Glomerular endothelial cell (primary cell): ENCODE data around the gene FASTK. TPM values are rescaled to one million over a fixed set of nuclear protein-coding genes. Genes with fewer than 3 reads are reported as not detected.

ENCODE experiments used
- DNase-seq: peaks from one replicate; pipeline ENCODE4 v3.0.0-alpha.2; 2011; ENCODE audit warnings: low read depth, low spot score; ENCODE audit errors: extremely low read depth
- total RNA-seq: library from RNA; depleted of rRNA; stranded (reverse); fragments of >200 nt; gene quantifications from 2 replicates; pipeline ENCODE4 v1.2.3, GENCODE V29; 2015

FASTK gene
- total RNA-seq, 1 donor from 2014 or later: 81.7 TPM

DNA sequence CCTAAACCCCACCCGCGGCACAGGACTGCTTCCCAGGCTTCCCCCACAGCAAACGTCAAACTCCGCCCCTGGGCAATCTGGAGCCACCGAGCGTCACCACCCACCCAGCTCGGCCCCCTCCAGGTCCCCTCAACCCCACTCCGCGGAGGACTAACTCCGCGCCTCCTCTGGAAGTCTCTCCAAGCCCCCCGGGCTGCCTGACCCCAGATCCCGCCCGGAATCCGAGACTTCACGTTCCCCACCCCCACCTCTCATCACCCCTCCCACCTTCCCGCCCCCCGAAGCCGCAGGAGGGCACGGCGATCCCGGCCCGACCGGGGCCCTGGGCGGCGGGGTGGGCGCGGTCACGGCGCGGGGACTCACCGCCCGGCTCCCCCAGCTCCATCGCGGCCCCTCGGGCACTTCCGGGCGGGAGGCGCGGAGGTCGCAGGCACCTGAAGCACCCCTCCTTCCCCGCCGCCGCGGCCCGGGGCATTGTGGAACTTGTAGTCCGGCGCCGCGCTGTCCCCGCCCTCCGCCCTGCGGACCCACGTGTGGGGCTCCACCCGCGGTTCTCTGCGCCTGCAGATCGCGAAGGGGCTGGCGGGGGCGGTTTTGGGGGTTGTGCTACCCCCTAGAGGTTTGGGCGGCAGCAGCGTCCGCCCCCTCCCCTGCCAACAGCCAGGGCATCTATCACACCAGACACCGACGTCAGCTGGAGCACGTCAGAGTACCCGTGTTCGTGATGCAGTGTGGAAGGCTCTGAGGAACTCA, 2.6 kb upstream of the FASTK start, which contains the start of gene TMUB1:
Gene TMUB1, minus strand, starts transcription at position 423 of the 753 bp plus-strand sequence. CDS start 930 bp downstream, outside the sequence.
- no peak for DNase-seq

DNA sequence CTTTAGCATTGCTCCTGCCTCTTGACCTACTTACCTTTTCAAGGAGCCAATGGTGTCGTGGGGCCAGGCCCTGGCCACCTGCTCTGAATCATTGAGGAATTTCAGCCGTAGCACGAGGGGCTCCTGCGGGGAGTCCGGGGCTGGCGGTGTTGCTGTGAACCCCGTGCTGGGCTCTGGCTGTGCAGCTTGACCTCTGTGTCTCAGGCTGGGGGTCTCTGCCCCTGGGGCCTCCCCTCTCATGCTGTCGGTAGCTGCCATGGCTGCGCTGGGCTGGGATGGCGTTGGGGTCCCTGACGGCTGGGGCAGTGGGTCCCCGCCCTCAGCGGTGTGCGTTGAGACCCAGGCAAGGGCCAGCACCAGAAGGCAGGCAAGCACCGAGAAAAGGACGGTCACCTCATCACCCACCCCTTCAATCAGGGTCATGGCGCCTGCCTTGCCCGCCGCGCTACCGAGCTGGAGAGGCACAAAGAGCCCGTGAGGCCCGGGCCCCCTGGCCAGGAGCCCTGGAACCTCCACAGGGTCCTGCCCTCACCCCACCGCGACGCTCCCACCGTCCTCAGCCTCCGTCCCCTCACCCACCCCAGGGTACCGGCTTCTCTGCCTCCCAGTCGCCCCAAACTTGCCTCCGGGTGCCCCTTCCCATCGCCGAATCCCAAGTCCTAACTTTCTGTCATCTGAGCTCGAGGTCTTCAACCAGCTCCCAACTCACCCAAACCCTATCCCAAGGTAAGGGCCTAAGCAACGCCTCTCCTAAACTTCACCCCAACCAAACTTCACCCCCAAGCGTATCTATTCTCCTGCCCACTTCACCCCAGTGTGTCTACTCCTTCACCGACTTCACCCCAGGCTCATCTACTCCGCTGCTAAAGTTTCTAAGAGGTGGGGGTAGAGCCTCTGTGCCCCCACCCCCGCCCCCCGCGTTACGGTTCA, 1.8 kb upstream of the FASTK start:
- DNase-seq: no peak

DNA sequence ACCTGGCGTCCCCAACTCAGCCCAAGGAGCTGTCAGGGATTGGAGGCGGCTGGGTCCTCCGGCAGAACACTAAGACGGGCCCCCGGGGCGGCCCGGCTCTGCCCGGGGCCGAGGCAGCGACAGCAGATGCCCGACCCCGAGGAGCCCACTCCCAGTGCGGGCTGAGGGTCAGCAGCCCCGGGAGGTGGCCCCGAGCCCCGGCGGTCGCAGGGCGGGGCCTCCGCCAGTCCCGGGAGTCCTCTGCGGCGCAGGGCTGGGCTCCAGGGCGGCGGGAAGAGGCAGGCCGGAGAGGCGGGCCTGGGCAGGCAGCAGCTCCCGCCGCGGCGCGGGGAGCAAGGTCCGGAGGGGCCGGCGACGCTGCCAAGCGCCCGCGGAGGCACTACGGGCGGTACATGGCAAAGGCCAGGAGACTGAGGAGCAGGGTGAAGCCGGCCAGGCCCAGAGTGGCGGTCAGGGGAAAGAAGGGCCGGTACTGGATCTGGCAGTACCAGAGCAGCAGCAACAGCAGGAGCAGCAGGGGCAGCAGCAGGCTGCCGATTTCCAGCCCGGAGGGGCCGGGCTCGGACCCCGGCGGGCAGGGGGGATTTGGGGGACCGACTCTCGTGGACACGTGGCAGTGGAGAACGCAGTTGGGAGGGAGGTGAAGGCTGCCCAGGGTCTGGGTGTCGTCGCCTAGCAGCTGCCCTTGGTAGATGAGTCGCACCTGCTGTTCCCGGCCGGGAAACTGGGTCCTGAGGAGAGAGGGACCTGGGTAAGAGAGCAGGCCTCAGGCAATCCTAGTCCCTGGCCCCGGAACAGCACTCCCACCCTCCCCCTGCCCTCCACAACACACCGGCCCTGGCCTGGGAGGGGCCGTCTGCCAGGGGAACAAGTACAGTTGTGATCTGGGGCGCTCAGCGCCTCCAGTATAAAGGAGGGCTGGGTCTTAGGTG, 827 bp upstream of the FASTK start:
- no peak for DNase-seq

DNA sequence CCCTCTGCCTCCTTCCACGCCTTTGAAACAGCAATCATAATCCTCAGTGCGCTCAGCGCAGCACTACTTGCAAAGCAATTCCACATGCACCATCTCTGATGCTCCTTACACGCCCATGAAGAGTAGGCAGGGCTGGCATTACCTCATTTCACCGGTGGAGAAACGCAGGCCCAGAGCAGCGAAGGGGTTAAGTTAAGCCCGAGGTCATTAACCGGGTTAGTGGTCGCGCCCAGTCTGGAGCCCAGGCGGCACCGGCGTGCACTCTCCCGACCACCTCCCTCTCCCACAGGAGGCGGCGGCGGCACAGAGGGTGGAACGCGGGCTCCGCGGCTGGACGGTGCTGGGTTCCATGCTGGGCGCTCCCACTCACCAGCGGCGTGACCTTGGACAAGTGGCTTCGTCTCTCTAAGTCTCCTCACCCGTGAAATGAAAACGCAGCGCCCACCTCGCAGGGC, 515 bp downstream of the FASTK start:
- DNase-seq: no peak

DNA sequence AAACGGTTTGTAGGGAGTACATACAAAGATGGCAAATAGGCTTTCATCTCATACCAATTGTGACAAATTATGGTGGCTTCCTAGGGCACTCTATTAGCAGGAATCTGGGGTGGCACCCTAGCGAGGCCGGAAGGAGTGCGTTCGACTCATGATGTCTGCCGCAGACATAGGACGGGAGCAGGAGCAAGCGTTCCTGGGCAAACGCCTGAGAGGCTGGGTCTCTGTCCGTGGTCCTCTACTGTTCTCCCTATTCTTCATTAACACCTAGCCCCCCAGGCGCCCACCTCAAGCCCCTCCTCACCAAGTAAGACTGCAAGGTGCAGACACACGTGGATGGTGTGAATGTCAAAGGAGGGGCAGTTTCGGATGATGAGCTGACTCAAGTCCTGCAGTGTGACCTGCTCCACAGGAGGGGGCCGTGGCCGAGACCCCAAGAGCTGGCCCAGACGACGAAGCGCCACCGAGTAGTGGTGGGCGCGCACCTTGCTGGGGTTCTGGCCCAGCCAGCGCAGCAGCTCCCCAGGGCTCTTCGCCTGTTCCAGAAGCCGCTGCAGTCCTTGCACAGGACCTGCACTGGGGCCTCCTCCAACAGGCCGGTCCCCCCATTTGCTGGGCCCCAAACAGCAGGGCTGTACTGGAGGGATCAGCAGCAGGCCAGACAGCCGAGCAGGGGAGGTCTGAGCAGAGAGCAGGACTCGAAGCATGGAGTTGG, 1.3 kb downstream of the FASTK start:
- DNase-seq: no peak

DNA sequence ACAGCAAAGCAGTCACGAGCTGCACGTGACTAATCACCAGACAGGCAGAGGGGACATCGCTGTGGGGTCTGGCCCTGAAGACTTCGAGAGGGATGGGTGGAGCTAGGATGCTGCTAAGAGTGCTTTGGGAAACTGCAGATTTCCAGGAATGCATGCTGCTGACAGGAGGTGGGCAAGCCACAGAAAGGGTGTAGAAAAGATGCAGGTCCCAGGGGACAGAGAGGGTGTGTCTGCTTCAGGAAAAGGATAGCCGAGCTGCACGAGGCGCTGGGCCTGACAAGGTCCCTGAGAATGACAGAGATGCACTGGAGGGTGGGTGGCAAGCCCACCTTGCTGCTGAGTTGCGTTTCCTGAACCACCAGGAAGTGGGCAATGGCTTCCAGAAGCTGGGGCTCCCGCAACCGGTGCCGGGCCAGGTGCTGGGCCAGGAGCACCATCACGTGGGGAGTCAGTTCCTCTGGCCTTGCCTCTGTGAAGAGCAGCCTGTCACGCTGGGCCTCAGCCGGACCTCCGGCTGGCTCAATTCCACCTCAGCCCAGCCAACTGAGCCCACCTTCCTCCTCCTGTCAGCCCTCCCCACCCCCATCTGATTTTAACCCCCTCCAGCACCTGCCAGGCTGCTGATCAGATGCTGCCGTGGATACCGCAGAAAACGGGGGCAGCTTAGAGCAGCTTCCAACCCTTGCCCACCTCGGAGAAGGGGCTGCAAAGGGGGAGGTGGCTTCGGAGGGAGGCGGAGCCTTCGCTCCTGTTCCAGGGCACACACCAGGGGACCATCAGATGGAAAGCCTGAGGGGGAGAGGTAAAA, 2.2 kb downstream of the FASTK start:
- no peak for DNase-seq

DNA sequence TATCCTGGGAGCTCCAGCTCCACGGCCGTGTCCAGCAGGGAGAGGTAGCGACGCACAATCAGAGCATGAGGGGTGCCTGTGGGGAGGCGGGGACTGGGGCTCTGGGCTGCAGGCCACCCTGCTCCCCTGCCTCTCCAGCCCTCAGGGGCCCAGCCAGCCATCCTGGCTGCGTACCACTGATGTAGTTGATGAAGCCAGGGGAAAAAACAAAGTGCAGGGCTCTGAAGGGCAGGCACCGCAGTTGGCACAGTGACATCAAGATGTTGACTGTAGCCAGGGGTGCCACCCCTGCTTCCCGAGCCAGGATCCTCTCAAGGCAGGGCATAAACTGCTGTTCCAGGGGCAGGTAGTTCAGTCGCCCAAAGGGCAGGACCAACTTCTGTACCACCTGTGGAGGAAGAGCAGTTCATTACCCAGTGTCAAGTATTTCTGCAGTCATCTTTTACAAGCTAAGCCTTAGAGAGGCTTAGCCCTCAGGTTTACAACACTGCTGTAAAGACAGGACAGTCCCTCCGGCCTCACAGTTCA, 2.8 kb downstream of the FASTK start:
- DNase-seq: no peak

DNA sequence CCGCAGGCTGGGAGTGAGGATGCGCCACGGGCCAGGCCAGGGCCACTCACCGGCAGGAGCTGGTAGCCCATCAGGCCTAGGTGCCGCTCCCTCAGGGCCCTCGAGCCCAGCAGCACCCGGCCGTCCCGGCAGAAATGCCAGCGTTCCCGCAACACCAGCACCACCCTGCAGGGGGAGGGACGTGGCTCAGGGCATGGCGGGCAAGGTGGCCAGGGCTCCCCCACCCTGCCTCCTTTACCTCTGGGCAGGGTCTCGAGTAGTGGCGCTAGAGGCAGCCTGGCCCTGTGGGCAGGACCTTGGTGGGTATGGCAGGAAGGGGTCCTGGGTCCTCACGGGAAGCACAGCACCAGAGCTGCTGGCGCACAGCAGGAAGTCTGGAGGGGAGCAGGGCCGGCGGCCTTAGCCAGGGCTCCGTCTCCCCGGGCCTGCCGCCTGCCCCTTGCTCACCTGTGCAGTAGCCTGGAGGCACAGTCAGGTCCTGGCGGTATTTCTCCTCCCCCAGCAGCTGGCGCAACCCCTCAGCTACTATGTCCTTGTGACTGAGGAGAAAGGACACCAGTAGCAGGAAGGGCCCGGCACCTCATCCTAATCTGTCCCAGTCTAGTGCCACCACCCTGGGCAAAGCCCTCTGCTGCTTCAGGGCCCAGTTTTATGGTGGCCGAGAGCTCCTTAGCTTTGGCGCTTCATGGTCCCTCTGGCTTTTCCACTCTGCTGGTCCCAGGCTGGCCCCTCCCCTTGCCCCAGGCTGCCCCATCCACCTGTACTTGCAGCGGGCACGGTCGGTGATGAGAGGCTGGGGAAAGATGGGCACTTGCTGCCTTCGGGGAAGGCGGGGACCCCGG, 3.5 kb downstream of the FASTK start:
- no peak for DNase-seq

DNA sequence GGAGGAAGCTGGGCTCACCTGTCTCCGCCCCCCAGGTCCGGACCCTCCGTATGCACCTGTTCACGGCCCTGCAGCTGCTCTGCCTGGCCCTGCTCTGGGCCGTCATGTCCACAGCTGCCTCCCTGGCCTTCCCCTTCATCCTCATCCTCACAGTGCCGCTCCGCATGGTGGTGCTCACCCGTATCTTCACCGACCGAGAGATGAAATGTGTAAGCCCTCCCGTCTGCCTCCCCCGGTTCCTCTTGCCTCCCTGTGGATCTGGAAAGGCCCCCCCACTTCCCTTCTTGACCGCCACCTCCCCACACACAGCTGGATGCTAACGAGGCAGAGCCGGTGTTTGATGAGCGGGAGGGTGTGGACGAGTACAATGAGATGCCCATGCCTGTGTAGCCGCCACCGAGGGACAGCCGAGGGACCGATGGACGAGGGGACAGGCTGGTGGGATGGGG, 4.6 kb downstream of the FASTK start:
- DNase-seq: no peak

DNA sequence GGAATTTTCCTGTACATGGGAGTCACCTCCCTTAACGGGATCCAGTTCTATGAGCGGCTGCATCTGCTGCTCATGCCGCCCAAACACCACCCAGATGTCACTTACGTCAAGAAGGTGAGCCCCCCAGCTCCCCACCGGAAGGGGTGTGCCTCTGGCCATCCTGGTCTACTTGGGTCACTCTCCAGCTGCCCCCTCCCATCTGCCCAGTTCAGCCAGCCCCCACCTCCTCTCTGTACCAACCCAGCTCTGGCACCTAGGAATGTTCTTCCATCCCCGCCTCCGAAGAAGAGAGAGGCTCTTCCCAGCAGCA, 5.0 kb downstream of the FASTK start:
- no peak for DNase-seq

DNA sequence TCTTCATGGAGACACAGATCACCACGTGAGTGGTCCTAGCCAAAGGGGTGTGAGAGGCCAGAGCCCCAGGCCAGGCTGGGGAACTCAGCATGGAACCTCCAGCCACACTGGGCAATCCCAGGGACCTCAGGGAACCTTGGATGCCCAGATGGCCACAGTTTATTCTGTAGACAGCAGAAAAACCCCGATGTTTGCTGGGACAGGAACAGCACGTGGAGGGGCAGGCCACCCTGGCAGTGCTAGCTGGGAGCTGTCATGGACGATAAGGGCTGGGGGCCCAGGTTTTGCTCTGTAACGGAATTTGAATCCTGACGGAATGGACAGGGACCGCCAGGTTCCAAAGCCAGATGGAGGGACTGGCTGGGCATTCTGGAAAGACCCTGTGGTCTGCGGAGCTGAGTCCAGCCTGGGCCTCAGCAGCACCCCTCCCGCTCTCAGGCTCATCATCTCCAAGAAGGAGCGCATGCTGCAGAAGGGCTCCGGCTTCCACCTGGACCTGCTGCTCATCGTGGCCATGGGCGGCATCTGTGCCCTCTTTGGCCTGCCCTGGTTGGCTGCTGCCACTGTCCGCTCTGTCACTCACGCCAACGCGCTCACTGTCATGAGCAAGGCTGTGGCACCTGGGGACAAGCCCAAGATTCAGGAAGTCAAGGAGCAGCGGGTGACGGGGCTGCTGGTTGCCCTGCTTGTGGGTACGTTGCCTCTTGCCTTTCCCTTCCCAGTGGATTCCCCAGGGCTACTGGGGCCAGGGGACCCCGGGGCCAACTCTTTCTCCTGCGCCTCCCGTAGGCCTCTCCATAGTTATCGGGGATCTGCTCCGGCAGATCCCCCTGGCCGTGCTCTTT, 5.6 kb downstream of the FASTK start:
- DNase-seq: no peak

DNA sequence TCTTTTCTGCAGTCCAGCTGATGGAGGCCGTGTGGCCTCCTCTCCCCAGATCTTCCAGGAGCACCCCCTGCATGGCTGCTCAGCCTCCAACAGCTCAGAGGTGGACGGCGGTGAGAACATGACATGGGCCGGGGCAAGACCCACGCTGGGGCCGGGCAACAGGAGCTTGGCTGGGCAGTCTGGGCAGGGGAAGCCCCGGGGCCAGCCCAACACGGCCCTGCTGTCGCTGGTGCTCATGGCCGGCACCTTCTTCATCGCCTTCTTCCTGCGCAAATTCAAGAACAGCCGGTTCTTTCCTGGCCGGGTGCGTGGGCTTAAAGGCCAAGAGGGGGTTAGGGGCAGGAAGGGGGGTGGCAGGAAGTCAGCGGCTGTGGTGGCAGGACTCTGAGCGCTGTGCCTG, 6.6 kb downstream of the FASTK start:
- no peak for DNase-seq

DNA sequence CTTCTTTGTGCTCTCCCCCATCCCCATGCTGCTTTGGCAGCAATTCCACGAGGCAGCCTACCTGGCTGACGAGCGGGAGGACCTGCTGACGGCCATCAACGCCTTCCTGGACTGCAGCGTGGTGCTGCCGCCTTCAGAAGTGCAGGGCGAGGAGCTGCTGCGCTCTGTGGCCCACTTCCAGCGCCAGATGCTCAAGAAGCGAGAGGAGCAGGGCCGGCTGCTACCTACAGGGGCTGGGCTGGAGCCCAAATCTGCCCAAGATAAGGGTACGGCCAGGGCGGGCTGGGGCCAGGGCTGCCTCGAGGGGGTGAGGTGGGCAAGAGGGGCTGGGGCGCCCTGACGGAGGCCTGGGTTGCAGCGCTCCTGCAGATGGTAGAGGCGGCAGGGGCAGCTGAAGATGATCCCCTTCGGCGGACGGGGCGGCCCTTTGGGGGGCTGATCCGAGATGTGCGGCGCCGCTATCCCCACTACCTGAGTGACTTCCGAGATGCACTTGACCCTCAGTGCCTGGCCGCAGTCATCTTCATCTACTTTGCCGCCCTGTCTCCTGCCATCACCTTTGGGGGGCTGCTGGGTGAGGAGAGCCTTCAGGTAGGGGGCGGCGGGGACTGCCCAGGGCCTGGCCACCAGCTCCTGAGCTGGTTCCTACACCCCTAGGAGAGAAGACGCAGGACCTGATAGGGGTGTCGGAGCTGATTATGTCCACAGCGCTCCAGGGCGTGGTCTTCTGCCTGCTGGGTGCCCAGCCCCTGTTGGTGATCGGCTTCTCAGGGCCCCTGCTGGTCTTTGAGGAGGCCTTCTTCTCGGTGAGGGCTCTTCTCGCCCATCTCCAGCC, 9.4 kb downstream of the FASTK start:
- DNase-seq: no peak

DNA sequence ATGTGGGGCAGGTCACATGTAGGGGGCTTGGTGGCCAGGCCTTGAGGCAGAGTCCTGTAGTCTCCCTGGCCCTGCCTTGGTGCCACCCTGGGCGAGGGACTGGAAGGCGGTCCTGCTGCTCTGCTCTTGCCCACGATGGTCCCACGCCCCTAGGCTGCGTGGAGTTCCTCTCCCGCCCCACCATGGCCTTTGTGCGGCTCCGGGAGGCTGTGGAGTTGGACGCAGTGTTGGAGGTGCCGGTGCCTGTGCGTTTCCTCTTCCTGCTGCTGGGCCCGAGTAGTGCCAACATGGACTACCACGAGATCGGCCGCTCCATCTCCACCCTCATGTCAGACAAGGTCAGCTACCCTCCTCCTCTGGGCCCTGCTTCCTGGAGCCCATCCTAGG, 10.0 kb downstream of the FASTK start:
- no peak for DNase-seq

DNA sequence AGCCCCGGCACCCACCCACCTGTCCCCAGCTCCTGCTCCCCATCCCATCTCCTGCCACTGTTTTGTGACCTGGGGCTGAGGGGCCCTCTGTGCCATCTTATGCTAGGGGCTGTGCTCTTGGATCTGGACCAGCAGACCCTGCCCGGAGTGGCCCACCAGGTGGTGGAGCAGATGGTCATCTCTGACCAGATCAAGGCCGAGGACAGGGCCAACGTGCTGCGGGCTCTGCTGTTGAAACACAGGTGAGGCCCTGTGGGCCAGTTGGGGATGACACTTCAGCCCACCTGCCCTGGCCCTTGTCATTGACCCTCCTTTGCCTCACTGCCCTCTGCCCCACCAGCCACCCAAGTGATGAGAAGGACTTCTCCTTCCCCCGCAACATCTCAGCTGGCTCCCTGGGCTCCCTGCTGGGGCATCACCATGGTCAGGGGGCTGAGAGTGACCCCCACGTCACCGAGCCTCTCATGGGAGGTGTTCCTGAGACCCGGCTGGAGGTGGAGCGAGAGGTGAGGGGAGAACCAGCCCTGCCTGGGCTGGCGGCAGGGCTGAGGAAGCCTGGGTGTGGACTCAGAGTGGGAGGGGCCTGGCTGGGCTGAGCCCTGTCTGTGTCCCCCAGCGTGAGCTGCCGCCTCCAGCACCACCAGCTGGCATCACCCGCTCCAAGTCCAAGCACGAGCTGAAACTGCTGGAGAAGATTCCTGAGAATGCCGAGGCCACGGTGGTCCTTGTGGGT, 10.6 kb downstream of the FASTK start:
- no peak for DNase-seq
